Measurements from ENCODE around the gene PAQR3.
"Not testable (repeated sequence)": the region's sequence is repeated elsewhere in the genome, so short reads cannot be mapped to it uniquely, and the experiment has no call there.

PAQR3 gene

DNA sequence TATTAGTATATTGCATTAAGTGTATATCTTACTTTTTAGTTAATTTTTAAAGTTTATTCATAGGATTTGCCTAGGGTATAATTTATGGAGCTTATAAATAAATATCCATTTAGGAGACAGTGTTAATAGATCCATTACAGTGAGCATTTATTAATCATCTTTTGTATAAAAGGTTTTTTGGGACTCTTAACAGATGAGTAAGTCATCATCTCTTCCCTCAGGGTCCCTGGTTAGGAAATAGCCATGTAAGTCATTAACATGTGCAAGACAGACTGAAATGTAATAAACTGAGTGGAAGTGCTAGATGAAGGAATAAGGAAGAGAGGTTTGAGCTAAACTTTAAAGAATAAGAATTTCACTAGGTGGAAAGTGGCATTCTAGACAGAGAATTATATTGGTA lies 69.2 kb downstream of the PAQR3 start:
- no peak for ATAC-seq
- TF ChIP-seq RARB (CRISPR knock-in tag; IDR thresholded peaks at IDR 0.05) (no peak), ZC3H10 (CRISPR knock-in tag; IDR thresholded peaks at IDR 0.05) (no peak), ISL1 (CRISPR knock-in tag; IDR thresholded peaks at IDR 0.05) (no peak), GLIS3 (CRISPR knock-in tag; IDR thresholded peaks at IDR 0.05) (no peak), SNAI2 (CRISPR knock-in tag; IDR thresholded peaks at IDR 0.05) (no peak), TCF4 (CRISPR knock-in tag; IDR thresholded peaks at IDR 0.05; ENCODE audit: borderline replicate concordance) (no peak), TOX (CRISPR knock-in tag; IDR thresholded peaks at IDR 0.05; ENCODE audit: borderline replicate concordance) (no peak), PPARA (CRISPR knock-in tag; IDR thresholded peaks at IDR 0.05; ENCODE audit: borderline replicate concordance) (no peak), ZFP30 (CRISPR knock-in tag; IDR thresholded peaks at IDR 0.05) (no peak), ZNF565 (CRISPR knock-in tag; conservative IDR thresholded peaks at IDR 0.05; ENCODE audit: low read depth) (no peak), ZFP3 (CRISPR knock-in tag; IDR thresholded peaks at IDR 0.05) (no peak)
- TF ChIP-seq, protein P1, sequence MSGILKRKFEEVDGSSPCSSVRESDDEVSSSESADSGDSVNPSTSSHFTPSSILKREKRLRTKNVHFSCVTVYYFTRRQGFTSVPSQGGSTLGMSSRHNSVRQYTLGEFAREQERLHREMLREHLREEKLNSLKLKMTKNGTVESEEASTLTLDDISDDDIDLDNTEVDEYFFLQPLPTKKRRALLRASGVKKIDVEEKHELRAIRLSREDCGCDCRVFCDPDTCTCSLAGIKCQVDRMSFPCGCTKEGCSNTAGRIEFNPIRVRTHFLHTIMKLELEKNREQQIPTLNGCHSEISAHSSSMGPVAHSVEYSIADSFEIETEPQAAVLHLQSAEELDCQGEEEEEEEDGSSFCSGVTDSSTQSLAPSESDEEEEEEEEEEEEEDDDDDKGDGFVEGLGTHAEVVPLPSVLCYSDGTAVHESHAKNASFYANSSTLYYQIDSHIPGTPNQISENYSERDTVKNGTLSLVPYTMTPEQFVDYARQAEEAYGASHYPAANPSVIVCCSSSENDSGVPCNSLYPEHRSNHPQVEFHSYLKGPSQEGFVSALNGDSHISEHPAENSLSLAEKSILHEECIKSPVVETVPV (CRISPR knock-in tag; IDR thresholded peaks at IDR 0.05) = no peak
- TF ChIP-seq, protein P2, sequence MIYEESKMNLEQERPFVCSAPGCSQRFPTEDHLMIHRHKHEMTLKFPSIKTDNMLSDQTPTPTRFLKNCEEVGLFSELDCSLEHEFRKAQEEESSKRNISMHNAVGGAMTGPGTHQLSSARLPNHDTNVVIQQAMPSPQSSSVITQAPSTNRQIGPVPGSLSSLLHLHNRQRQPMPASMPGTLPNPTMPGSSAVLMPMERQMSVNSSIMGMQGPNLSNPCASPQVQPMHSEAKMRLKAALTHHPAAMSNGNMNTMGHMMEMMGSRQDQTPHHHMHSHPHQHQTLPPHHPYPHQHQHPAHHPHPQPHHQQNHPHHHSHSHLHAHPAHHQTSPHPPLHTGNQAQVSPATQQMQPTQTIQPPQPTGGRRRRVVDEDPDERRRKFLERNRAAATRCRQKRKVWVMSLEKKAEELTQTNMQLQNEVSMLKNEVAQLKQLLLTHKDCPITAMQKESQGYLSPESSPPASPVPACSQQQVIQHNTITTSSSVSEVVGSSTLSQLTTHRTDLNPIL (CRISPR knock-in tag; IDR thresholded peaks at IDR 0.05; ENCODE audit: low read depth) = no peak
- TF ChIP-seq, protein P3, sequence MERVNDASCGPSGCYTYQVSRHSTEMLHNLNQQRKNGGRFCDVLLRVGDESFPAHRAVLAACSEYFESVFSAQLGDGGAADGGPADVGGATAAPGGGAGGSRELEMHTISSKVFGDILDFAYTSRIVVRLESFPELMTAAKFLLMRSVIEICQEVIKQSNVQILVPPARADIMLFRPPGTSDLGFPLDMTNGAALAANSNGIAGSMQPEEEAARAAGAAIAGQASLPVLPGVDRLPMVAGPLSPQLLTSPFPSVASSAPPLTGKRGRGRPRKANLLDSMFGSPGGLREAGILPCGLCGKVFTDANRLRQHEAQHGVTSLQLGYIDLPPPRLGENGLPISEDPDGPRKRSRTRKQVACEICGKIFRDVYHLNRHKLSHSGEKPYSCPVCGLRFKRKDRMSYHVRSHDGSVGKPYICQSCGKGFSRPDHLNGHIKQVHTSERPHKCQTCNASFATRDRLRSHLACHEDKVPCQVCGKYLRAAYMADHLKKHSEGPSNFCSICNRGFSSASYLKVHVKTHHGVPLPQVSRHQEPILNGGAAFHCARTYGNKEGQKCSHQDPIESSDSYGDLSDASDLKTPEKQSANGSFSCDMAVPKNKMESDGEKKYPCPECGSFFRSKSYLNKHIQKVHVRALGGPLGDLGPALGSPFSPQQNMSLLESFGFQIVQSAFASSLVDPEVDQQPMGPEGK (CRISPR knock-in tag; IDR thresholded peaks at IDR 0.05; ENCODE audit: borderline replicate concordance) = no peak
- TF ChIP-seq, protein P4, sequence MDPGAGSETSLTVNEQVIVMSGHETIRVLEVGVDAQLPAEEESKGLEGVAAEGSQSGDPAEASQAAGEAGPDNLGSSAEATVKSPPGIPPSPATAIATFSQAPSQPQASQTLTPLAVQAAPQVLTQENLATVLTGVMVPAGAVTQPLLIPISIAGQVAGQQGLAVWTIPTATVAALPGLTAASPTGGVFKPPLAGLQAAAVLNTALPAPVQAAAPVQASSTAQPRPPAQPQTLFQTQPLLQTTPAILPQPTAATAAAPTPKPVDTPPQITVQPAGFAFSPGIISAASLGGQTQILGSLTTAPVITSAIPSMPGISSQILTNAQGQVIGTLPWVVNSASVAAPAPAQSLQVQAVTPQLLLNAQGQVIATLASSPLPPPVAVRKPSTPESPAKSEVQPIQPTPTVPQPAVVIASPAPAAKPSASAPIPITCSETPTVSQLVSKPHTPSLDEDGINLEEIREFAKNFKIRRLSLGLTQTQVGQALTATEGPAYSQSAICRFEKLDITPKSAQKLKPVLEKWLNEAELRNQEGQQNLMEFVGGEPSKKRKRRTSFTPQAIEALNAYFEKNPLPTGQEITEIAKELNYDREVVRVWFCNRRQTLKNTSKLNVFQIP (CRISPR knock-in tag; IDR thresholded peaks at IDR 0.05; ENCODE audit: borderline replicate concordance, low read depth) = no peak

DNA sequence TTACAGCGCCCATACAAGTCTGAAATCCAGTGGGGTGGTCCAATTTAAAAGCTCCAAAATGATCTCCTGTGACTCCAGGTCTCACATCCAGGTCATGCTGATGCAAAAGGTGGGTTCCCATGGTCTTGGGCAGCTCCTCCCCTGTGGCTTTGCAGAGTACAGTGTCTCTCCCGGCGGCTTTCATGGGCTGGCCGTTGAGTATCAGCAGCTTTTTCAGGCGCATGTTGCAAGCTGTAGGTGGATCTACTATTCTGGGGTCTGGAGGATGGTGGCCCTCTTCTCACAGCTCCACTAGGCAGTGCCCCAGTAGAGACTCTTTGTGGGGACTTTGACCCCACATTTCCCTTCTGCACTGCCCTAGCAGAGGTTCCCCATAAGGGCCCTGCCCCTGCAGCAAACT lies 70.5 kb downstream of the PAQR3 start:
- not testable (repeated sequence) for ATAC-seq

DNA sequence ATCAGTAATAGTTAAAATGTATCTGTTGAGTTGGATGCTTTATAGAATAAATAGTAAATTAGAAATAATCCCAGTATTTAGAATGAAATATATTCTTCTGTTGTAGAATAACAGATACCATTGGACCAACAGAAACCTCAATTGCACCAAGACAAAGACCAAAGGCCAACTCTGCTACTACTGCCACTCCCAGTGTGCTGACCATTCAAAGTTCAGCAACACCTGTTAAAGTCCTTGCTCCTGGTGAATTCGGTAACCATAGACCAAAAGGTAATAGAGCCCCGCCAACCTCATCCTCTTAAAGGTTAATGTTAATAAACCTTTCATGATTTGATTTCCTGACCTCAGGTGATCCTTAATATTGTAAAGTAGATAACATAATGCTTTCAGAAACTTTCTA lies 73.8 kb downstream of the PAQR3 start:
- TF ChIP-seq ZNF565 (CRISPR knock-in tag; conservative IDR thresholded peaks at IDR 0.05; ENCODE audit: low read depth) (no peak), OSR1 (CRISPR knock-in tag; IDR thresholded peaks at IDR 0.05) (no peak), ZNF8 (CRISPR knock-in tag; IDR thresholded peaks at IDR 0.05) (no peak), TOX (CRISPR knock-in tag; IDR thresholded peaks at IDR 0.05; ENCODE audit: borderline replicate concordance) (no peak), TCF4 (CRISPR knock-in tag; IDR thresholded peaks at IDR 0.05; ENCODE audit: borderline replicate concordance) (no peak), GLIS3 (CRISPR knock-in tag; IDR thresholded peaks at IDR 0.05) (no peak), ZC3H10 (CRISPR knock-in tag; IDR thresholded peaks at IDR 0.05) (no peak)
- TF ChIP-seq, protein P4 (CRISPR knock-in tag; IDR thresholded peaks at IDR 0.05; ENCODE audit: borderline replicate concordance, low read depth) = no peak
- no peak for ATAC-seq

DNA sequence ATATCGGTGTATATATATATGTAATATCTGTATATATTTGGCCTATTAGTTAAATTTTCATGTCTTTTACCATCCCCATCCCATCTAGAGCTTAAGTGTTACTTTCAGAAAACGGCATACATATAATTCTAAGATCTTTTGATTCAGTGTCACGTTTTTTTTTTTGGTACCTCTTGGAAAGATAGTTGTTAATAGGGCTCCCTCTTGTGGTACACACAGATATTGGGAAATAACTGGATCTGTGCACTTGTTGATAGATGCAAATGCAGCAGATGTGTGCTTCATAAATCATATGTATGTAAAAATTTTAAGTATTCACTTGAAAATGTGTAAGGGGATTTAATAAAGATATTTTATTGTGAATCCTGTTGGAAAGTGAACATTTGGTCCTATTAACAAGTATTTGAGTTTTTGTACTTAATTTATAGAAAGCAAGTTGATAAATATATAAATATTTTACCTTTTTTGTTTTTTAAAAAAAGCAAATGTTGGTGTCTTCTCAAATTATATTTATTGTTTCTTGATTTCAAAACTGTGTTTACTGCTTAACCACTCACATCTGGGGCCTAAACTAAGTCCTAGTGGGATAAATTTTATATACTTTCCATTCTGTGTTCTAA lies 74.7 kb downstream of the PAQR3 start:
- TF ChIP-seq ZNF70 (CRISPR knock-in tag; IDR thresholded peaks at IDR 0.05) (no peak), SNAI2 (CRISPR knock-in tag; IDR thresholded peaks at IDR 0.05) (no peak), ESRRG (CRISPR knock-in tag; IDR thresholded peaks at IDR 0.05) (no peak)
- TF ChIP-seq, protein P3 (CRISPR knock-in tag; IDR thresholded peaks at IDR 0.05; ENCODE audit: borderline replicate concordance) = no peak
- TF ChIP-seq, protein P1 (CRISPR knock-in tag; IDR thresholded peaks at IDR 0.05) = no peak
- ATAC-seq = peak; percentile 80

Measured in SK-N-SH treated with all-trans-retinoic acid at 6 μM for 48 hours (cell line).